ENCODE data around the gene CDK4.

DNA sequence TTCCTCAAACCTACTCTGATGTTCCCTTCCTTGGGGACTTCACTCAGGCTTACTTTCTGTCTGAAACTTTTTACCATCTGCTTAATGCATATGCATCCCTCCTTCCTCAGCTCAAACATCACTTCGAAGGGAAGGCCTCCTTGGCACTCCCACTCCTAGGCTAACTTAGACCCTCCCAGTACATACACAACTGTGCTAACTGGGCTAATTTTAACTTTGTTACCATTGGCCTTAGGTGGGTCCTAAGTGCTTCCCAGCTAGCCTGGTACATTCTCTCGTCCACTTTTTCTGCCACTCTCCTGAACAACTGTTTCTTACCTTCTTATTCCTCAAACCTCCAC lies 24.1 kb upstream of the CDK4 start:
- no peak; the same call in 1 of the 2 replicates for TF ChIP-seq CTCF (IDR thresholded peaks at IDR 0.05)
- no peak for TF ChIP-seq ZFX (IDR thresholded peaks at IDR 0.05; ENCODE audit: borderline replicate concordance)
